GF-D8 (cell line): ENCODE measurements around the gene TAS2R31.

Source experiments
- DNase-seq: peaks from one replicate; lab custom pipeline; 2025; lab: John Stamatoyannopoulos, UW

TAS2R31 gene

DNA sequence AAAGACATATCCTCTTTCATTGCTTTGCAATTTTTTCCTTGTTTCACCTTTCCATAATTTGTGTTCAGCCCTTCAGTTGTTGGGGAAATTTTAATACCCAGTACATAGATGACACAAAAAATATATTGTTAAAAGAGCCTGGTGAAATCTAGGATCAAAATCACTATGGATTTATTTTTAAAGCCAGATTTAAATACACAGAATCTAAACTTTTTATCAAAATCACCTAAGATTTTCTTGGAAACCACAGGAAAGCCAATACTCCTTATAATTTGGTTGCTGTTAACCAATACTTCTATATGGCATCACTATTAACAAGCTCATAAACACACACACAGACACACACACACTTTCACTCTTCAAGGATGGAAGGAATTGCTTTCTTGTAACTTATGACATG is 33.0 kb downstream of the TAS2R31 start, which contains the start of gene TAS2R20:
Gene TAS2R20 (minus strand): TSS at position 101 of the 400 bp plus-strand sequence. CDS start 429 bp downstream, outside the sequence.
- DNase-seq = no peak

DNA sequence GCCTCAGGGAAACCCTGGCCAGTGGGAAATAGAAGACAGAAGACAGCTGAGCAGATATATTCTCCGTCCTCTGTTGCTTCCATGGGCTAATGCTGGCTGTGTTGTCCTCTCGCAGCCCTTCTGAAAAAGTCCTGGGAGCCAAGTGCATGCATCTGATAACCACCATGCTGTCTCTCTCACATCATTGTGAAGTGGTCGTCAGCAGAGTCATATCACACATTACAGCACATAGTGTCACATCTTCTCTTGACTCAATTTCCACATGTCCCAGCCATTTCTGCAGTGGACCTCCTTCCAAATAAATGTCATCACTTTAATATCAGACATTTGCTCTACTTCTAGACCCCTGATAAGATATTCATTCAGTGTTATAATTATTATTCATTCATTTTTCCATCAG is 36.9 kb downstream of the TAS2R31 start:
- DNase-seq = no peak

DNA sequence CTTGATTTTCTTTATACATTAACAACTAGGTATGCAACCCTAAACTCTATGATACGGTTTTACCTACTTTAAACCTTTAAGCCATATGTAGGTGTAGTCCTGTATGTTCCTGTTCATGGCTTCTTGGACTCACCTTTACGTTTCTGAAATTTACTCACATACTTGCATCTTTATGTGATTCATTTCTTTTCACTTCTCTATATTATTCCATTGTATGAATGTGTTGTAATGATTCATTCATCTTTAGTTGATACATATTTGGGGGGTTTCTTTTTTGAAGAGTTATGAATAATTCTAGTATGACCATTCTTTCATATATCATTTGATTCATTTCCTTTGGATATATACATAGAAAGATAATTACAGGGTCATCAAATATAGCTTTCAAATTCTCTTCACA is 42.1 kb downstream of the TAS2R31 start:
- DNase-seq = no peak

DNA sequence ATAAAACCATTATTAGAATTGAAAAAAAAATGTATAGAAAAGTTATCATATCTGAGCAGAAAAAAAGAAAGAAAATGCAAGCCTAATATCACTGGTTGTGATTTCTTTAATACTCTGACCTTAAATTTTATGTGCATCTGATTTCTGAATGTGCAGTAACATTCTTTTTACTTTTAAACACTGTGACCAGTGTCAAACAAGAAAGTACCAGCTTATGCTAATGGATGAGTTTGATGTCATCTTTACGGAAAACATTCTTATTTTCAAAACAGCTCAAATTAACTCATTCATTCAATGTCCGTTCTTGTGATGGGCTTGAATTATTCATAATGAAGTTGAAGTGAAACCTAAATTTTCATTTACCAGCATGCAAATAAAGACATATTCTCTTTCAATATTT is 44.4 kb downstream of the TAS2R31 start, which contains the start of gene TAS2R50:
Gene TAS2R50 (minus strand): TSS at position 101 of the 400 bp plus-strand sequence. CDS start 52 bp downstream, at position 49.
- no peak for DNase-seq

DNA sequence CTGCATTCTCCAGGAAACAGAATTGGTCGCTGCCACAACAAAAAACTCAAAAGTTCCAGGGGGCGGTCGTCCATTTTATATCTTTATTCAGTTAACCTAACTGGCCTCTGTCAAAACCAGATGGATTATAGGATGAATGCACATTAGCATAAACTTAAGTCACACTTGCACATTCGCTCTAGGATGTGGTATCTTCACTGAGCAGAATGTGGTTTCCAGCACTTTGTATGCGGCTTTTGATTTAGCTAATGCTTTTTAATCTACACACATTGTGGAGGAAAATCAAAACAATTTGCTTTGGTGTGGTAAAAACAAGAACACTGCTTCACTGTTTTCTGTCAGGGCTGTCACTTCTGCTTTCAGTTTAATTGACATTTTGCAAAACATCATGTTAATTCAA is 49.0 kb downstream of the TAS2R31 start:
- DNase-seq = no peak
